Activated CD8-positive, alpha-beta memory T cell treated with anti-CD3 and anti-CD28 coated beads for 24 hours (primary cell): ENCODE data around the gene DSCAML1.

ENCODE experiments used
- DNase-seq: peaks from one replicate; pipeline ENCODE4 v3.0.0-alpha.2; 2020

The DSCAML1 gene

GRCh38 chr11:117687776-117688175 lies 109.2 kb downstream of the DSCAML1 start:
- no peak for DNase-seq

- DNase-seq: no peak
Observed at GRCh38 chr11:117686711-117687110, 110.3 kb downstream of the DSCAML1 start.

GRCh38 chr11:117685566-117685965 lies 111.5 kb downstream of the DSCAML1 start:
- DNase-seq: no peak

GRCh38 chr11:117684731-117685130 lies 112.3 kb downstream of the DSCAML1 start:
- no peak for DNase-seq

DNA sequence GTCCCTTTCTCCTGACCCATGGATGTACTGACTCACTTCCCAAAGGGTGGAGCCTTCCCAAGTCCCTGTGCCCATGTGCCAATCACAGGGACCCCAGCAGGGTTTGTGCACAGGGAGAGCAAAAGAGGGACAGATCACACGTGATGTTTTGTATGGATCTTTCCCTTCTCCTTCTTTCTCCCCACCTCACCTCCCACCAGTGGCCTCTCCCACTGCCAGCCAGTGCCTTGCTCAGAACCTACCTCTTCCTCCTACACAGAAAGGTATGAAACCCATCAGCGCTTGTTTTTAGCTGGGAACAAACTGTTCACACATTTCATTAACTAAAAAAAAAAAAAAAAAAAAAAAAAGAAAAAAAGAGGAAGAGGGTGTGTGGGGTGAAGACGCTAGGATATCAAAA lies 112.9 kb downstream of the DSCAML1 start:
- DNase-seq: no peak

DNA sequence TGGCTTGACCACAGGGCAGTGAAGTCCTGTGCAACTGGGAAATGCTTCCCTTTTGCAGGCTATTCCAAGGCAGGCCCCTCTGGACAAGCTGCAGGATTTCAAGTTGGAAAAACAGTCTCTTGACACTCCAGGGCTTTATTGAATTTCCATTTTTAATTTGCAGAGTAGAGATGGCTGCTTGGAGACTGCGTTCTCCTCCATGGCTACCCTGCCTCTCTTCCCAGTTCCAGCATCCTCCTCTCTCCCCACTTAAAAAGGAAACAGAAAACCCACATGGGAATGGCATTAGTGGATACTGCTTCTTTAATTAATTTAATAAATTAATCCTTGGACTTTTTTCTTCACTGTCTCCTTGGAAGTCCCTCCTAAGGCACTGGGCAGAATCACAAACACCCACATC lies 115.6 kb downstream of the DSCAML1 start:
- no peak for DNase-seq

DNA sequence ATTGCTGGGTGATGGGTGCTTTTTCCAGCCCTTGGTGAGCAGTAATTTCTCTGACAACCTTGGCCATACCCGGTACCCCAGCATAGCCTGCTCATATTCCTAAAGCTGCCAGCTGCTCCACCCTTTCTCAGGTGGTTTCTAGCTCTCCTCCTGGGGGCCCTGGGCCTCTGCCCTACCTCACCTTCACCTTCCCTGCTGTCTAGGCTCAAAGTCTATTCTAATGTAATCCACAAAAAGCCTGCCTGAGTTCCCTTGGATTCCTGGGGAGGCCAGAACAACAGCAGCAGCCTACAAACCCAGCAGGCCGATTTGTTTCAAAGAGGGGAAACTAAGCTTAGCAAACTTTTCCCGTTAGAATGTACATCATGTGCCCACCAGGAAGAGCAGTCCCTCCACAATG lies 117.6 kb downstream of the DSCAML1 start:
- DNase-seq: no peak

- DNase-seq: no peak
Observed at GRCh38 chr11:117678658-117679406, 118.2 kb downstream of the DSCAML1 start.

DNA sequence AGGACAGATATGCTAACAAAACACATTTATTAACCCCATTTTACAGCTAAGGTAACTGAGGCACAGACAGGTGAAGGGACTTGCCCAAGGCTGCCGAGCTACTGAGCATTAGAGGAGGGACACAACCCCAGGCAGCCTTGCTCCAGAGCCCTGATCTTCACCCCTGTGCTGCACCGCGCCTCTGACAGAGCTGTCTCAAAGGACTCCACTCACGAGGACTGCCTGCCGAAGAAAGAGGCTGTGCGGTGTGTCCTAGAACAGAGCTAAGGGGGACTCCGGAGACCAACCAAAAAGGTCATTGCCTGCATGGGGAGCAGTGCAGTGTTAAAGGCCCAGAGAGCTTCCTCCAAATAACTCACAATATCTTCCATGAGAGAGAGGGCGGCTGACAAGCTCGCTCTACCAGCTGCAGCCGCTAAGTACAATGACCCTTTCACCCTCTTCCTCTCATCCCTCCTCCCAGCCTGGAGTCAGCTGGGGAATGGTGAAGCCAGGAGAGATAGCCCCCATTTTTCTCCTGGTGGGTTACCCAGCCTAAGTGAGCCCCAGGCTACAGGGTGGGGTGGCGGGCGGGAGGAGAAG lies 119.2 kb downstream of the DSCAML1 start:
- DNase-seq: no peak

DNA sequence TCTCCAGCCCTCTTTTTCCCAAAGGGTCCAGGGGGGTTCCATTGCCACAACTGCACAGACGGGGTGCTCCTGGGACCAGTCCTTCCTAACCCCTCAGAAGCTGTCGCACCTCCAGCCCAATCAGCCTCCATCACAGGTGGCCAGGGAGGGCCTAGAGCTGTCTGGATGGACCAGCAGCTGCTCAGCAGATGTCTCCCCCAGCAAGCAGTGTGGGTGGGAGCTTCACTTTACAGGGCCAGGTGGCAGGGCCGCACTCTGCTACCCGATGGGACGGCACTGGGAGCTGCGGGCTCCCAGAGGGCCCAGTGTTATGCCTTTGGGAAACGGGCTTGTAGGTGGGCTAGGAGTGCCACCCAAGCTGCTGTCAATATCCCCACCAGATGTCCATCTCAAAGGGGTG lies 120.5 kb downstream of the DSCAML1 start:
- DNase-seq: no peak

GRCh38 chr11:117673602-117674001 lies 123.4 kb downstream of the DSCAML1 start:
- DNase-seq: no peak

GRCh38 chr11:117671370-117671769 lies 125.6 kb downstream of the DSCAML1 start:
- no peak for DNase-seq

DNA sequence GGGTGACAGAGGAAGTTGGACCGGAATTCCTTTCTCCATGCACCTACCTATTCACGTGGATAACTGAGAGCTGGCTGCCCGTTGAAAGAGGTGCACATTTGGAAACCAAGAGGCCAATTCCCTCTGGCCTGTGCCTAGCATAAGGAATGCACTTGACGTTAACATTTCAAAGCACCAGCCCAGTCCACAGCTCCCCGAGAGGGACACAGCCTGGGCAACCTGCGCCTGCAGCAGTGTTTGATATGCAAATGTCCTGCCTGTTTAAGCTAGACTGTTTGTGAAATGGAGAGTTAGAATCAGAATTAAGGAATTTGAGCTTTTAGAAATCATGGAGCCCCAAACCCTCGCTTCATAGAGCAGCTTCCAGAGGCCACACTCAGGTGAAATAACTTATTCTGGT lies 126.1 kb downstream of the DSCAML1 start:
- DNase-seq: no peak

GRCh38 chr11:117670443-117670842 lies 126.6 kb downstream of the DSCAML1 start:
- DNase-seq: no peak

- DNase-seq: no peak
Observed at GRCh38 chr11:117669616-117670015, 127.4 kb downstream of the DSCAML1 start.

- no peak for DNase-seq
Observed at GRCh38 chr11:117669062-117669461, 128.0 kb downstream of the DSCAML1 start.

- no peak for DNase-seq
Observed at GRCh38 chr11:117668321-117668751, 128.7 kb downstream of the DSCAML1 start.

DNA sequence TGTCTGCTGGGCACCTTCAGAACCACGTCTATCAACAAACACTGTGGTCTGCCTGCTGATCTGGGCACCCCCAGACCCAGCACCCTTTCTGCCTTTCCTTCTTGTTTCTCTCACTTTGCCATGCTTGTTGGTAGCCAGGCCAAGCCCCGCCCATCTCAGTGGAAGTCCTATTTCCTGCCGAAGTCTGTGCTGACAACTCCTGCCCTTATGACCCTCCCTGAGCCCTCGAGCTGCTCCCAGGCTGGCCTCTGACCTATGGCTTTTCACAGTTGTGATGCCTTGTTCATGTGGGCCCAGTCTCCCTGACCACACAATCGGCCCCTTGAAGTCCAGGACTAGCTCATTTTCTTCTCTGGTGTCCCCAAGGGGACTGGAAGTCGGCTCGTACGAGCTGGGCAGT lies 132.1 kb downstream of the DSCAML1 start:
- DNase-seq: no peak

- DNase-seq: no peak
Observed at GRCh38 chr11:117663821-117664220, 133.2 kb downstream of the DSCAML1 start.

DNA sequence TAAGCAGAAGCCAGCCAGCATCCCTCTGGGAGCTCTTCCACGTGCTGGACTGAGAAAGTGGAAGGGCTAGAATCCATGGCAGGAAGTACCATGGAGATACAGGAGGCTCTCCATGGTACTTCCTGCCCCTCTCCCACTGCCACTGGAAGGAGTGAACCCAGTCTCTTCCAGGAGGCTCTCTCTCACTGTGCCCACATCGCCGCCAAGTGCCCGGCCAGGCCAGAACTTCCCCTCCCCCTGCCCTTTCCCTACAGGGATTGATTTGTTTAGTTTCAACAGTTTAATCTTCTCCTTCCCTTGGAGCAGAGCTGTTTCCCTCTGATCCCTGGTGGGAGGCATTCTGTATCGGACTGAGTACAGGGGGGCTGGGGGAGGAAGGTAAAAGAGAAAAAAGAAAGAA lies 133.6 kb downstream of the DSCAML1 start:
- no peak for DNase-seq

DNA sequence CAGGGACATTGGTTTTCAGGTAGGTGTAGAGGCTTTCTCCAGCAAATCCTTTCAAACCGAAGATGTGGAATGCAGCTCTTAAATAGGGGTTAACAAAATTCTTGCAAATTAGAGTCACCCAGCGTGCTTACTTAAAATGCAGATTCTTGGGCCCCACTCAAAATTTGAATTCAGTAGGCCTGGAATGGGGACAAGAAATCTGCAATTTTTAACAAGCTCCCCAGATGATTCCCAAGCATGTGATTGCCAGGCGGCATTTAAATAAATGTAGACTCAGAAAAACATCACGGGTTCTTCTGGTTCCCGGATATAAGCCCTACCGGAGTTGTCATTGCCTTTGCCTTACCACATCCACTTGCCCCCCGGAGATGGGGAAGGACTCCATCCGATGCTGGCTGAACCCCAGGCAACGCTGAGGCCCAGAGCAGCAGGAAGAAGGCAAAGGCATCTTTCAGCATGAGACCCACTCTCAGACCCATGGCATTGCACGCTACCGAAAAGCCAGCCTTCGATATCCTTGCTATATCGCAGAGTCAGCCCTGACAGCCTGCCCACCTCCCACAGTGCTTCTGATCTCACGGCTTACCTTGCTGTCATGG lies 134.2 kb downstream of the DSCAML1 start:
- no peak for DNase-seq

GRCh38 chr11:117662255-117662654 lies 134.8 kb downstream of the DSCAML1 start:
- DNase-seq: no peak

- no peak for DNase-seq
Observed at GRCh38 chr11:117658809-117659208, 138.2 kb downstream of the DSCAML1 start.

DNA sequence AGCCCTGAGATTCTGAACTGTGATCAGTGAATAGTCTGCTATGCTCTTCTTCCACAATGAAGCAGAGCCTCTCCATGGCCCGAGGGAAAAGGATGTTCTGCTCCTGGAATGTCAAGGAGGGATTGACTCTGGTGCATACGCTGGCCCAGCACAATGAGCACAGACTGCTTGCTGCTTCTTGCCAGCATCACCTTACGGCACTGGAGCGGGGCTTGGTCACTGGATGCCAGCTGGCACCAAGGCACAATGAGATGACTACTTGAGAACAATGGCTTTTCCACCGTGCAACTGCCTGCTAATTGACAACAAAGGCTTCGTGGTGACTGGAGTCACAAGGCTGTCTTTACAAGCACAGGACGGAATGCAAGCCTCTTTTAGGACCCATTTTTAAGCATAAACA lies 139.2 kb downstream of the DSCAML1 start:
- no peak for DNase-seq
